Mucosa of descending colon (tissue), 3 donors: ENCODE data around the gene NUP153. TPM values are rescaled to one million over a fixed set of nuclear protein-coding genes. Genes with fewer than 3 reads are reported as not detected.
"Not testable (repeated sequence)": the region's sequence is repeated elsewhere in the genome, so short reads cannot be mapped to it uniquely, and the experiment has no call there.

Source experiments
- ATAC-seq: fragments of 200-7000 bp; cut with Tn5 transposase; one replicate; pipeline ENCODE4 v1.9.1; 2020; ENCODE audit warnings: mild to moderate bottlenecking, moderate library complexity
- DNase-seq, 3 donors: peaks; one replicate each; pipeline ENCODE4 v3.0.0-alpha.2; 2020
- H3K36me3 ChIP-seq: fragments of 200-600 bp; one replicate; pipeline ENCODE4 v1.8.0; 2021; ENCODE audit warnings: low read depth, mild to moderate bottlenecking
- H3K4me1 ChIP-seq: fragments of 200-600 bp; one replicate; pipeline ENCODE4 v1.8.0; 2021; ENCODE audit warnings: low read depth, mild to moderate bottlenecking
- H3K4me3 ChIP-seq: fragments of 200-600 bp; one replicate; pipeline ENCODE4 v1.8.0; 2021; ENCODE audit warnings: mild to moderate bottlenecking
- H3K9me3 ChIP-seq: fragments of 200-600 bp; one replicate; pipeline ENCODE4 v1.8.0; 2021; ENCODE audit warnings: mild to moderate bottlenecking
- intact Hi-C, 2 donors: fragments of 100-400 bp; cut with DNase I in 1 of 2; cut with micrococcal nuclease in 1 of 2; formaldehyde crosslinking; loops; one replicate each; pipeline versions ENCODE4 v1.11.0 to v1.11.1; 2022; cut with DNase I, micrococcal nuclease
- total RNA-seq, 3 donors: library from RNA; stranded (reverse); fragmentation: NEBNext Ultra II Directional in 2 of 3; extraction: Animal tissue kit (Norgen Biotek cat#: 25700) in 2 of 3; gene quantifications; one replicate each; pipeline versions ENCODE4 v1.2.1 to v1.2.4, GENCODE V29; 2021 to 2023
- TF ChIP-seq, protein P1 (sequence below): fragments of 200-600 bp; IDR thresholded peaks from one replicate; pipeline ENCODE4 v1.8.0; 2022; ENCODE audit warnings: antibody characterized with exemption, mild to moderate bottlenecking
- donor health status: DM: no; HTN: no; CAD: no; lungs with moderate emphysema.
- donor health status: DM: no; HTN: no; CAD: no.
- donor health status: DM: no; HTN: yes; CAD: no.

Gene NUP153
- total RNA-seq, 3 donors from 2014 or later = 29.8 to 34.0 (median 33.3) TPM

DNA sequence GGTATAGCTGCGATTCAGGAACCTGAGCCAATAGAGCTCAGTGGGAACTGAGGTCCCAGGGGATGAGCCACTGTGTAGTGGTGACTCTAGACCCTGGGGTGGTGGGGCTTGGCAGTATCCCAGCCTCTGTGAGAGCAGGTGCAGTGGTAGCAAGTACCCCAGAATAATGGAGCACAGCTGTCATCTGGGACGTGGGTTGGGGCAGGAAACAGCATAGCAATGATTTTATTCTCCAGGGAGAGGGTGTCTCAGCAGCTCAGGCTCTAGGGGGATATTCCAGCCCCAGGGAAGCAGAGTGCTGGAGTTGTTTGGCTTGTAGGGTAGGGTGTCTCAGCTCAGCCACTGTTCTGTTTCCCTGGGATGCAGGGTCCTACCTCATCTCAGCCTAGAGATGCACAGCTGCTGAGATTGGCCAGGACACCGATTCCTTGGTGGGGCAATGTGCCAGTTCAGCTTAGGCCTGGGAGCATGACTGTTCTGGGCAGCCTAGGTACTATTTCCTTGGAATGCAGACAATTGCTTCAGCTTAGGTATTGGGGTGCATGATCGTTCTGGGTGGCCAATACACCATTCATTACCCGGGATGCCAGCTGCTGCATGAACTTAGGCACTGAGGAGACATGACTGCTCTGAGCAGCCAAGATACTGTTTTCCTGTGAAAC is 34.0 kb upstream of the NUP153 start:
- no peaks in the 10 kb centered on the region for H3K4me1 ChIP-seq
- DNase-seq (no peak), ATAC-seq (no peak)
- H3K9me3 ChIP-seq = peaks cover 23% of the 10 kb centered on the region
- H3K36me3 ChIP-seq = no peaks in the 10 kb centered on the region
- TF ChIP-seq, protein P1, sequence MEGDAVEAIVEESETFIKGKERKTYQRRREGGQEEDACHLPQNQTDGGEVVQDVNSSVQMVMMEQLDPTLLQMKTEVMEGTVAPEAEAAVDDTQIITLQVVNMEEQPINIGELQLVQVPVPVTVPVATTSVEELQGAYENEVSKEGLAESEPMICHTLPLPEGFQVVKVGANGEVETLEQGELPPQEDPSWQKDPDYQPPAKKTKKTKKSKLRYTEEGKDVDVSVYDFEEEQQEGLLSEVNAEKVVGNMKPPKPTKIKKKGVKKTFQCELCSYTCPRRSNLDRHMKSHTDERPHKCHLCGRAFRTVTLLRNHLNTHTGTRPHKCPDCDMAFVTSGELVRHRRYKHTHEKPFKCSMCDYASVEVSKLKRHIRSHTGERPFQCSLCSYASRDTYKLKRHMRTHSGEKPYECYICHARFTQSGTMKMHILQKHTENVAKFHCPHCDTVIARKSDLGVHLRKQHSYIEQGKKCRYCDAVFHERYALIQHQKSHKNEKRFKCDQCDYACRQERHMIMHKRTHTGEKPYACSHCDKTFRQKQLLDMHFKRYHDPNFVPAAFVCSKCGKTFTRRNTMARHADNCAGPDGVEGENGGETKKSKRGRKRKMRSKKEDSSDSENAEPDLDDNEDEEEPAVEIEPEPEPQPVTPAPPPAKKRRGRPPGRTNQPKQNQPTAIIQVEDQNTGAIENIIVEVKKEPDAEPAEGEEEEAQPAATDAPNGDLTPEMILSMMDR = no peak
- intact Hi-C loops = no loop called here
- no peak overlapping the region for H3K4me3 ChIP-seq

DNA sequence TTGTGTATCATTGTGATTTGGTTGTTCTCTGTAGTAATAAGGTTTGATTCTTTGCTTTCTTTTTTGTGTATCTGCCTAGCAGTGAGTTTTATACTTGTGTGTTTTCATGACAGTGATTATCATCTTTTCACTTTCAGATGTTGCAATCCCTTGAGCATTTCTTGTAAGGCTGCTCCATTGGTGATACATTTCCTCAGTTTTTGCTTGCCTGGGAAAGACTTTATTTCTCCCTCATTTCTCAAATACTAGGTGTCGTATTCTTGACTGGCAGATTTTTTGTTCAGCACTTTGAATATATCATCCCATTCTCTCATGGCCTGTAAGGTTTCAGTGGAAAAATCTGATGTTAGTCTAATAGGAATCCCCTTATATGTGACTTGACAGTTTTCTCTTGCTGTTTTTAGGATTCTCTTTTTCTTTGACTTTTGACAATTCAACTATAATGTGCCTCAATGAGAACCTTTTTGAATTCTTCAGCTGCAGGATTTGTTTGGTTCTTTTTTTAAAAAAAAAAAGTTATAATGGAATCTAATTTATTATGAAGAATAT is 31.1 kb upstream of the NUP153 start:
- Histone ChIP-seq H3K4me1 (no peaks in the 10 kb centered on the region), H3K4me3 (no peak overlapping the region), H3K36me3 (no peaks in the 10 kb centered on the region), H3K9me3 (peaks cover 23% of the 10 kb centered on the region)
- TF ChIP-seq, protein P1 = no peak
- DNase-seq = no peak
- intact Hi-C loops = no loop called here
- ATAC-seq = no peak

DNA sequence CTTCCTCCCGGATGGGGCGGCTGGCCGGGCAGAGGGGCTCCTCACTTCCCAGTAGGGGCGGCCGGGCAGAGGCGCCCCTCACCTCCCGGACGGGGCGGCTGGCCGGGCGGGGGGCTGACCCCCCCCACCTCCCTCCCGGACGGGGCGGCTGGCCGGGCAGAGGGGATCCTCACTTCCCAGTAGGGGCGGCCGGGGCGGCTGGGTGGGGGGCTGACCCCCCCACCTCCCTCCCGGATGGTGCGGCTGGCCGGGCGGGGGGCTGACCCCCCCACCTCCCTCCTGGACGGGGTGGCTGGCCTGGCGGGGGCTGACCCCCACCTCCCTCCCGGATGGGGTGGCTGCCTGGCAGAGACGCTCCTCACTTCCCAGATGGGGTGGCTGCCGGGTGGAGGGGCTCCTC is 28.6 kb upstream of the NUP153 start:
- H3K36me3 ChIP-seq, intact Hi-C loops, DNase-seq, H3K4me3 ChIP-seq, ATAC-seq, H3K4me1 ChIP-seq: not testable (repeated sequence)
- peaks cover 23% of the 10 kb centered on the region for H3K9me3 ChIP-seq

DNA sequence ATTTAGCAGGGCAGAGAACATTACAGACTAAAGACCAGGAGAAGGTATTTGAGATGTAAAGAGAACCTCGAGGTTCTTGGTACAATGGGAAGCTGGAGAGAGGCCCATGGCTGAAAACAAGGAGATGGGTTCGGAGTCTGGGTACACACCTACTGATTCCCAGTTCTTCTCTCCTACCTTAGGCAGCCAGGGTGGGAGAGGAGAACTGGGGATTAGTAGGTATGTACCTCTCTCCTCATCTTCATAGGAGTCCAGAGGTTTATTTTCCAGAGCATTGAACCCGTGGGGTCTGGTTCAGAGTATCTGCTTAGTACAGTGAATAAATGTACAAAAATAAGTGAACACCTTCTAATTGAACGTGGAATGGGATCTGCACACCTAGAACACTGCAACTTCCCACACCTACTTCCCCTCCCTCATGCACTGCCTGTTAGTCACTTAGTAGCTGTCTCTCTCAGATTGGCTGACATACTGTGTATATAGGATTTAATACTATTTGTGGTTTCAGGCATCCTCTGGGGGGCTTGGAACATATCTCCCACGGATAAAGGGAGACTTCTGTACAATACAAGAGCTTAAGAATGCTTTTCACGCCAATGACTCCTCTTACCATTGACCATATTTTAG is 23.5 kb upstream of the NUP153 start:
- H3K4me1 ChIP-seq = no peaks in the 10 kb centered on the region
- DNase-seq = no peak
- no peak for ATAC-seq
- H3K36me3 ChIP-seq = no peaks in the 10 kb centered on the region
- no peaks in the 10 kb centered on the region for H3K9me3 ChIP-seq
- TF ChIP-seq, protein P1 = no peak
- intact Hi-C loops = no loop called here
- H3K4me3 ChIP-seq = no peak overlapping the region

DNA sequence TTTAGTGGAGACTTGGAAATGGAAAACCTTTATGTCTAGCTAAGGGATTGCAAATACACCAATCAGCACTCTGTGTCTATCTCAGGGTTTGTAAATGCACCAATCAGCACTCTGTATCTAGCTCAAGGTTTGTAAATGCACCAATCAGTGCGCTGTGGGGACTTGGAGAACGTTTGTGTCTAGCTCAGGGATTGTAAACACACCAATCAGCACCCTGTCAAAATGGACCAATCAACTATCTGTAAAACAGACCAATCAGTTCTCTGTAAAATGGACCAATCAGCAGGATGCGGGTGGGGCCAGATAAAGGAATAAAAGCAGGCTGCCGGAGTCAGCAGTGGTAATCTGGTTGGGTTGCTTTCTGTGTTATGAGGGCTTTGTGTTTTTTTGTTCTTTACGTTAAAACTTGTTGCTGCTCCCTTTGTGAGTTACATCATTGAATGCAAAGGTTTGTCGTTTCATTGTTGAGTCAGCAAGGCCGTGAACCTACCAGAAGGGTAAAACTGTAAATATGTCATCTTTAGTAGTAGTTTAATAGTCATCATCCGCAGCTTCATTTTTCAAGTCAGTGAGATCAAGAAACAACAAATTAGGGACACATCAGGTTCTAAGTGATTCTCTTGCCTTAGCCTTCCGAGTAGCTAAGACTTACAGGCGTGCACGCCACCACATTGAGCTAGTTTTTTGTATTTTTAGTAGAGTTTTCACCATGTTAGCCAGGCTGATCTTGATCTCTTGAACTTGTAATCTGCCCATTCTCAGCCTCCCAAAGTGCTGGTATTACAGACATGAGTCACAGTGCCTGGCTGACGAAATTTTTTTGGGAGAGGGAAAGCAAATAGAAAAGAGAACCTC is 22.7 kb upstream of the NUP153 start:
- no peaks in the 10 kb centered on the region for H3K9me3 ChIP-seq
- no peaks in the 10 kb centered on the region for H3K4me1 ChIP-seq
- intact Hi-C loops = no loop called here
- no peak overlapping the region for H3K4me3 ChIP-seq
- H3K36me3 ChIP-seq = no peaks in the 10 kb centered on the region
- TF ChIP-seq, protein P1 = no peak
- DNase-seq = no peak
- ATAC-seq = no peak
